Liver (tissue), 9 donors: Measurements from ENCODE around the gene CEND1. TPM values are rescaled to one million over a fixed set of nuclear protein-coding genes. Genes with fewer than 3 reads are reported as not detected.

ENCODE experiments used
- DNase-seq: peaks from one replicate; pipeline ENCODE4 v3.0.0-alpha.2; 2017; ENCODE audit warnings: low spot score
- H3K27ac ChIP-seq, 2 donors: one replicate each; pipeline ENCODE4 v1.7.0; 2013; ENCODE audit warnings: inconsistent platforms in 2 of 2, low read length in 2 of 2, control low read depth in 1 of 2, low read depth in 1 of 2, mild to moderate bottlenecking in 1 of 2
- H3K27me3 ChIP-seq, 4 donors: one replicate each; pipeline versions ENCODE4 v1.6.1 to v1.7.0; 2013; ENCODE audit warnings: low read length in 3 of 4, inconsistent platforms in 1 of 4, mild to moderate bottlenecking in 1 of 4, moderate library complexity in 1 of 4; ENCODE audit not compliant: control insufficient read depth in 4 of 4, insufficient read depth in 4 of 4
- H3K36me3 ChIP-seq, 4 donors: one replicate each; pipeline versions ENCODE4 v1.6.1 to v1.7.0; 2013; ENCODE audit warnings: low read length in 3 of 4, mild to moderate bottlenecking in 3 of 4, low read depth in 1 of 4, moderate library complexity in 1 of 4; ENCODE audit not compliant: control insufficient read depth in 4 of 4, insufficient read depth in 3 of 4
- H3K4me1 ChIP-seq, 4 donors: one replicate each; pipeline versions ENCODE4 v1.6.1 to v1.7.0; 2013; ENCODE audit warnings: low read length in 3 of 4, mild to moderate bottlenecking in 3 of 4, moderate library complexity in 1 of 4; ENCODE audit not compliant: control insufficient read depth in 4 of 4, insufficient read depth in 4 of 4
- H3K4me3 ChIP-seq, 3 donors: one replicate each; pipeline versions ENCODE4 v1.6.1 to v1.7.0; 2013; ENCODE audit warnings: low read length in 3 of 3, control low read depth in 1 of 3, low read depth in 1 of 3, mild to moderate bottlenecking in 1 of 3
- H3K9ac ChIP-seq, 2 donors: one replicate each; pipeline ENCODE4 v1.7.0; 2013; ENCODE audit warnings: low read length in 2 of 2, mild to moderate bottlenecking in 2 of 2, moderate library complexity in 2 of 2, control low read depth in 1 of 2, low read depth in 1 of 2
- H3K9me3 ChIP-seq, 4 donors: one replicate each; pipeline versions ENCODE4 v1.6.1 to v1.7.0; 2013; ENCODE audit warnings: low read length in 3 of 4; ENCODE audit not compliant: control insufficient read depth in 4 of 4
- ATF3 ChIP-seq: IDR thresholded peaks from 2 replicates; pipeline ENCODE4 v1.6.1; 2016; ENCODE audit warnings: antibody characterized with exemption
- CTCF ChIP-seq: fragments of 150-350 bp; IDR thresholded peaks from 2 replicates; pipeline ENCODE4 v1.5.1; 2017; ENCODE audit warnings: improper control_type of control experiment, low read depth, low read length; ENCODE audit not compliant: missing input control
- EGR1 ChIP-seq, 2 donors: IDR thresholded peaks; 2 replicates each; pipeline ENCODE4 v1.6.1; 2016 to 2018; ENCODE audit warnings: antibody characterized with exemption in 2 of 2, low read depth in 2 of 2
- FOXA1 ChIP-seq: IDR thresholded peaks from 2 replicates; pipeline ENCODE4 v1.6.1; 2016; ENCODE audit warnings: antibody characterized with exemption
- FOXA2 ChIP-seq: IDR thresholded peaks from 2 replicates; pipeline ENCODE4 v1.6.1; 2016; ENCODE audit warnings: antibody characterized with exemption
- GABPA ChIP-seq, 2 donors: IDR thresholded peaks in 1 of 2; conservative IDR thresholded peaks in 1 of 2; 2 replicates each; pipeline ENCODE4 v1.6.1; 2016; ENCODE audit warnings: antibody characterized with exemption in 2 of 2, mild to moderate bottlenecking in 1 of 2, moderate library complexity in 1 of 2
- HNF4A ChIP-seq, 2 donors: conservative IDR thresholded peaks; 2 replicates each; pipeline ENCODE4 v1.6.1; 2016; ENCODE audit warnings: antibody characterized with exemption in 2 of 2, mild to moderate bottlenecking in 2 of 2
- HNF4G ChIP-seq: IDR thresholded peaks from 2 replicates; pipeline ENCODE4 v1.6.1; 2016; ENCODE audit warnings: antibody characterized with exemption
- JUND ChIP-seq, 2 donors: IDR thresholded peaks; 2 replicates each; pipeline ENCODE4 v1.6.1; 2016; ENCODE audit warnings: antibody characterized with exemption in 2 of 2
- MAX ChIP-seq: IDR thresholded peaks from 2 replicates; pipeline ENCODE4 v1.6.1; 2016; ENCODE audit warnings: antibody characterized with exemption
- NR2F2 ChIP-seq: IDR thresholded peaks from 2 replicates; pipeline ENCODE4 v1.6.1; 2016; ENCODE audit warnings: antibody characterized with exemption
- RAD21 ChIP-seq, 2 donors: IDR thresholded peaks; 2 replicates each; pipeline ENCODE4 v1.6.1; 2016; ENCODE audit warnings: antibody characterized with exemption in 2 of 2, mild to moderate bottlenecking in 2 of 2
- REST ChIP-seq: IDR thresholded peaks from 2 replicates; pipeline ENCODE4 v1.6.1; 2016; ENCODE audit warnings: antibody characterized with exemption, mild to moderate bottlenecking
- RXRA ChIP-seq, 2 donors: IDR thresholded peaks; 2 replicates each; pipeline ENCODE4 v1.6.1; 2017 to 2018; ENCODE audit warnings: antibody characterized with exemption in 2 of 2, mild to moderate bottlenecking in 1 of 2
- SP1 ChIP-seq: IDR thresholded peaks from 2 replicates; pipeline ENCODE4 v1.6.1; 2018; ENCODE audit warnings: antibody characterized with exemption, mild to moderate bottlenecking
- TAF1 ChIP-seq: conservative IDR thresholded peaks from 2 replicates; pipeline ENCODE4 v1.6.1; 2016; ENCODE audit warnings: antibody characterized with exemption, mild to moderate bottlenecking
- YY1 ChIP-seq: IDR thresholded peaks from 2 replicates; pipeline ENCODE4 v1.6.1; 2016; ENCODE audit warnings: antibody characterized with exemption, mild to moderate bottlenecking
- ZBTB33 ChIP-seq: IDR thresholded peaks from 2 replicates; pipeline ENCODE4 v1.6.1; 2016; ENCODE audit warnings: antibody characterized with exemption
- WGBS: extraction: QIAGEN DNeasy Blood & Tissue Kit; methylation state at CpG from one replicate; pipeline ENCODE4 v1.1.7; 2013; 5-methylcytosine and 5-hydroxymethylcytosine counted together
- polyA plus RNA-seq, 2 donors: library from polyadenylated mRNA; stranded (reverse) in 1 of 2; unstranded in 1 of 2; fragments of 200-250 nt in 1 of 2; fragments of >200 nt in 1 of 2; fragmentation: Nextera tagmentation in 1 of 2; extraction: Ambion mirVana in 1 of 2; gene quantifications; one replicate each; pipeline versions ENCODE4 v1.2.1 to v1.2.3, GENCODE V29; 2013 to 2015
- total RNA-seq, 2 donors: library from RNA; depleted of rRNA; stranded (reverse); fragments of >200 nt; gene quantifications; one replicate each; pipeline ENCODE4 v1.2.3, GENCODE V29; 2014
- donor health status: healthy.
- donor health status: healthy.
- donor health status: healthy.
- donor health status: healthy.
- donor health status: healthy.

The CEND1 gene
- total and polyA plus RNA-seq, 4 donors = not detected

GRCh38 chr11:826227-826621 lies 36.3 kb upstream of the CEND1 start (continued):
- no peak for TF ChIP-seq REST
- no peak for TF ChIP-seq JUND (IDR thresholded peaks at IDR 0.05)

- Histone ChIP-seq H3K36me3 (peaks cover 0 to 15% (median 3%) of the 10 kb centered on the region in 4 donors), H3K9me3 (no peaks in the 10 kb centered on the region), H3K9ac (no peak overlapping the region), H3K27me3 (no peaks in the 10 kb centered on the region), H3K27ac (peak overlapping the region; percentile 15 to 46), H3K4me1 (peaks cover 59 to 91% (median 73%) of the 10 kb centered on the region in 4 donors), H3K4me3 (no peak overlapping the region)
- TF ChIP-seq GABPA (IDR thresholded peaks at IDR 0.05 in 1 of 2, conservative IDR thresholded peaks at IDR 0.05 in 1 of 2) = no peak
- TF ChIP-seq FOXA1 = no peak
- peak; percentile 14 for TF ChIP-seq SP1
- TF ChIP-seq JUND (IDR thresholded peaks at IDR 0.05) = peak in 1 of 2 donors; percentile 41
- no peak for TF ChIP-seq TAF1
- no peak for TF ChIP-seq HNF4G
- peak in 1 of 2 donors; percentile 70 for TF ChIP-seq RXRA (IDR thresholded peaks at IDR 0.05)
- no peak for TF ChIP-seq CTCF
- no peak for TF ChIP-seq RAD21 (IDR thresholded peaks at IDR 0.05)
- no peak for TF ChIP-seq NR2F2
- no peak for TF ChIP-seq REST
- TF ChIP-seq MAX = no peak
- no peak for TF ChIP-seq FOXA2
- no peak for TF ChIP-seq ATF3
- peak in 1 of 2 donors; percentile 52 for TF ChIP-seq EGR1 (IDR thresholded peaks at IDR 0.05; ENCODE audit: low read depth in 2 of 2)
- TF ChIP-seq ZBTB33 = no peak
- TF ChIP-seq HNF4A (conservative IDR thresholded peaks at IDR 0.05) = peak; percentile 6 to 67
- no peak for TF ChIP-seq YY1
- no peak for DNase-seq
- WGBS = 50% methylated on average over 12 of the region's 12 CpGs
Measured at GRCh38 chr11:825366-826226, 35.7 kb upstream of the CEND1 start.
